Parathyroid adenoma (tissue), 2 donors: ENCODE results near the gene SETD4.

ENCODE experiments used
- H2AFZ ChIP-seq: fragments of 300-600 bp; sonication (generic); one replicate; pipeline ENCODE4 v1.7.0; 2017; ENCODE audit warnings: antibody characterized with exemption, mild to moderate bottlenecking
- H3K27ac ChIP-seq: fragments of 300-600 bp; sonication (generic); one replicate; pipeline ENCODE4 v1.7.0; 2017
- H3K27me3 ChIP-seq: fragments of 300-600 bp; sonication (generic); one replicate; pipeline ENCODE4 v1.7.0; 2017; ENCODE audit warnings: low read length; ENCODE audit not compliant: control insufficient read depth, insufficient read depth
- H3K36me3 ChIP-seq: fragments of 300-600 bp; sonication (generic); one replicate; pipeline ENCODE4 v1.7.0; 2017; ENCODE audit warnings: low read length; ENCODE audit not compliant: control insufficient read depth, insufficient read depth
- H3K4me1 ChIP-seq: fragments of 300-600 bp; sonication (generic); one replicate; pipeline ENCODE4 v1.7.0; 2017; ENCODE audit warnings: control low read depth
- H3K4me2 ChIP-seq: fragments of 300-600 bp; sonication (generic); one replicate; pipeline ENCODE4 v1.7.0; 2017; ENCODE audit warnings: low read length
- H3K4me3 ChIP-seq: fragments of 300-600 bp; sonication (generic); one replicate; pipeline ENCODE4 v1.7.0; 2017; ENCODE audit warnings: low read depth, low read length
- H3K79me2 ChIP-seq: fragments of 300-600 bp; sonication (generic); one replicate; pipeline ENCODE4 v1.7.0; 2017; ENCODE audit warnings: control low read depth
- H3K9ac ChIP-seq: fragments of 300-600 bp; sonication (generic); one replicate; pipeline ENCODE4 v1.7.0; 2017; ENCODE audit warnings: mild to moderate bottlenecking
- H3K9me3 ChIP-seq: fragments of 300-600 bp; sonication (generic); one replicate; pipeline ENCODE4 v1.7.0; 2017; ENCODE audit warnings: low read length; ENCODE audit not compliant: control insufficient read depth
- CTCF ChIP-seq: fragments of 300-600 bp; sonication (generic); IDR thresholded peaks from one replicate; pipeline ENCODE4 v1.7.0; 2017; ENCODE audit warnings: antibody characterized with exemption, mild to moderate bottlenecking
- donor health status: primary hyperparathyroidism.

Gene SETD4

GRCh38 chr21:36028127-36029069 lies 31.9 kb downstream of the SETD4 start:
- H3K4me2 ChIP-seq = no peak overlapping the region
- no peaks in the 10 kb centered on the region for H3K27me3 ChIP-seq
- H2AFZ ChIP-seq = no peak overlapping the region
- H3K9ac ChIP-seq = no peak overlapping the region
- no peaks in the 10 kb centered on the region for H3K4me1 ChIP-seq
- H3K79me2 ChIP-seq = no peaks in the 10 kb centered on the region
- TF ChIP-seq CTCF = peak; percentile 79
- no peaks in the 10 kb centered on the region for H3K36me3 ChIP-seq
- no peak overlapping the region for H3K4me3 ChIP-seq
- H3K27ac ChIP-seq = no peak overlapping the region
- no peaks in the 10 kb centered on the region for H3K9me3 ChIP-seq

GRCh38 chr21:36027347-36027746 lies 33.0 kb downstream of the SETD4 start:
- no peak overlapping the region for H3K27ac ChIP-seq
- H3K4me1 ChIP-seq = no peaks in the 10 kb centered on the region
- no peaks in the 10 kb centered on the region for H3K27me3 ChIP-seq
- no peak overlapping the region for H3K4me2 ChIP-seq
- no peak overlapping the region for H3K4me3 ChIP-seq
- no peak overlapping the region for H2AFZ ChIP-seq
- H3K79me2 ChIP-seq = no peaks in the 10 kb centered on the region
- H3K9me3 ChIP-seq = no peaks in the 10 kb centered on the region
- H3K36me3 ChIP-seq = no peaks in the 10 kb centered on the region
- H3K9ac ChIP-seq = no peak overlapping the region
- no peak for TF ChIP-seq CTCF

- H3K27me3 ChIP-seq = no peaks in the 10 kb centered on the region
- H3K4me1 ChIP-seq = no peaks in the 10 kb centered on the region
- H3K9ac ChIP-seq = no peak overlapping the region
- no peaks in the 10 kb centered on the region for H3K9me3 ChIP-seq
- no peaks in the 10 kb centered on the region for H3K36me3 ChIP-seq
- no peak overlapping the region for H3K4me3 ChIP-seq
- H3K79me2 ChIP-seq = no peaks in the 10 kb centered on the region
- TF ChIP-seq CTCF = no peak
- H2AFZ ChIP-seq = no peak overlapping the region
- no peak overlapping the region for H3K27ac ChIP-seq
- H3K4me2 ChIP-seq = no peak overlapping the region
Measured at GRCh38 chr21:36024782-36025181, 35.5 kb downstream of the SETD4 start.

GRCh38 chr21:36023092-36023480 lies 37.2 kb downstream of the SETD4 start:
- Histone ChIP-seq H3K36me3 (no peaks in the 10 kb centered on the region), H3K4me2 (no peak overlapping the region), H2AFZ (no peak overlapping the region), H3K27ac (no peak overlapping the region), H3K27me3 (no peaks in the 10 kb centered on the region), H3K4me1 (no peaks in the 10 kb centered on the region), H3K4me3 (no peak overlapping the region), H3K9ac (no peak overlapping the region), H3K79me2 (no peaks in the 10 kb centered on the region), H3K9me3 (no peaks in the 10 kb centered on the region)
- TF ChIP-seq CTCF = no peak
